NCI-H146 treated with DMSO at 0.1 percent for 48 hours (cell line): ENCODE data around the gene IL11.
A peak's percentile ranks its signal among the peaks of the same experiment; 100 is the strongest.

Source experiments
- DNase-seq: peaks from one replicate; lab custom pipeline; 2025; ENCODE audit not compliant: unreplicated experiment; lab: John Stamatoyannopoulos, UW

IL11 gene

GRCh38 chr19:55391702-55392615 lies 21.7 kb upstream of the IL11 start:
- no peak for DNase-seq

GRCh38 chr19:55391191-55391670 lies 21.0 kb upstream of the IL11 start:
- DNase-seq, result no peak

- DNase-seq, result peak; percentile 25
These were observed 20.2 kb upstream of the IL11 start for GRCh38 chr19:55390461-55390880.

GRCh38 chr19:55389386-55390317 lies 19.4 kb upstream of the IL11 start:
- DNase-seq, result no peak

GRCh38 chr19:55387736-55388497 lies 17.7 kb upstream of the IL11 start:
- DNase-seq, result no peak

GRCh38 chr19:55386493-55386971 lies 16.3 kb upstream of the IL11 start:
- no peak for DNase-seq

- DNase-seq, result peak; percentile 97
These were observed 15.6 kb upstream of the IL11 start, which contains the start of gene RPL28 for GRCh38 chr19:55385724-55386492. RPL28 (plus strand) TSS chr19:55385932; CDS start chr19:55386358, 426 bp downstream.

- peak; percentile 96 for DNase-seq
These were observed 14.9 kb upstream of the IL11 start for GRCh38 chr19:55384920-55385723.

- DNase-seq, result no peak
These were observed 14.1 kb upstream of the IL11 start, which contains the start of gene TMEM238 for GRCh38 chr19:55384131-55384919. TMEM238 (minus strand) TSS chr19:55384292; CDS start chr19:55384259, 33 bp downstream.

GRCh38 chr19:55383279-55384130 lies 13.2 kb upstream of the IL11 start:
- DNase-seq, result peak; percentile 42

GRCh38 chr19:55382522-55383054 lies 12.3 kb upstream of the IL11 start:
- no peak for DNase-seq

- DNase-seq, result no peak
These were observed 11.8 kb upstream of the IL11 start for GRCh38 chr19:55382013-55382412.

GRCh38 chr19:55379174-55379573 lies 8.9 kb upstream of the IL11 start:
- no peak for DNase-seq

GRCh38 chr19:55377356-55378131 lies 7.3 kb upstream of the IL11 start:
- no peak for DNase-seq

GRCh38 chr19:55376241-55376933 lies 6.1 kb upstream of the IL11 start, which contains the start of gene TMEM190:
TMEM190 (plus strand) TSS chr19:55376826; CDS start chr19:55376854, 28 bp downstream.
- DNase-seq, result no peak
